H1 (cell line): ENCODE results near the gene AHR. TPM values are rescaled to one million over a fixed set of nuclear protein-coding genes. Genes with fewer than 3 reads are reported as not detected.

Experiments used
- CTCF ChIA-PET: fragments of 300-600 bp; sonication (Branson Sonifier 250); formaldehyde crosslinking; loops from one replicate; lab custom pipeline; 2021; ENCODE audit not compliant: partially characterized antibody; lab: Charles Lee
- POLR2A ChIA-PET: fragments of 300-600 bp; sonication (Branson Sonifier 250); formaldehyde crosslinking; loops from one replicate; lab custom pipeline; 2021; ENCODE audit warnings: inconsistent platforms; ENCODE audit not compliant: partially characterized antibody; lab: Charles Lee
- DNase-seq, 2 experiments: peaks; one replicate each; pipeline versions ENCODE4 v3.0.0 to v3.0.0-alpha.2; 2010 to 2022; ENCODE audit warnings: low spot score in 2 of 2, low read depth in 1 of 2, mixed read lengths in 1 of 2
- FAIRE-seq: peaks from 2 replicates; lab custom pipeline; 2011; peaks lifted over from hg19 to GRCh38; lab: Jason Lieb, UNC
- H2AFZ ChIP-seq: 2 replicates; pipeline ENCODE4 v1.8.1; 2012; ENCODE audit warnings: low read length, inconsistent platforms
- H2AK5ac ChIP-seq: 2 replicates; pipeline ENCODE4 v1.6.1; 2013; ENCODE audit warnings: low read depth, low read length
- H2BK120ac ChIP-seq: replicated peaks from 2 replicates; pipeline ENCODE3; 2013; ENCODE audit warnings: low read depth, low read length, inconsistent platforms
- H2BK12ac ChIP-seq: 2 replicates; pipeline ENCODE4 v1.6.1; 2013; ENCODE audit warnings: low read depth, low read length
- H2BK15ac ChIP-seq: 2 replicates; pipeline ENCODE4 v1.6.1; 2013; ENCODE audit warnings: low read length
- H2BK20ac ChIP-seq: 2 replicates; pipeline ENCODE4 v1.6.1; 2013; ENCODE audit warnings: low read length
- H2BK5ac ChIP-seq: 2 replicates; pipeline ENCODE4 v1.6.1; 2013; ENCODE audit warnings: low read depth, low read length
- H3K14ac ChIP-seq: 2 replicates; pipeline ENCODE4 v1.6.1; 2013; ENCODE audit warnings: inconsistent platforms; ENCODE audit not compliant: insufficient read length
- H3K18ac ChIP-seq: 2 replicates; pipeline ENCODE4 v1.6.1; 2013; ENCODE audit warnings: low read length; ENCODE audit errors: extremely low read depth
- H3K23ac ChIP-seq: 2 replicates; pipeline ENCODE4 v1.6.1; 2013; ENCODE audit warnings: inconsistent platforms; ENCODE audit not compliant: insufficient read length
- H3K23me2 ChIP-seq: 2 replicates; pipeline ENCODE4 v1.6.1; 2013; ENCODE audit warnings: low read depth, low read length
- H3K27ac ChIP-seq: 2 replicates; pipeline ENCODE4 v1.6.1; 2011; ENCODE audit warnings: low read depth, low read length, inconsistent platforms
- H3K27me3 ChIP-seq, 4 experiments: replicated peaks in 1 of 4; 1 replicate in 1 of 4; 2 replicates in 3 of 4; pipeline versions ENCODE4 v1.6.1 to v1.8.1; 2011 to 2013; ENCODE audit warnings: low read length in 3 of 4, mild to moderate bottlenecking in 3 of 4, inconsistent platforms in 2 of 4, mixed read lengths in 2 of 4, moderate library complexity in 1 of 4; ENCODE audit not compliant: control insufficient read depth in 3 of 4, insufficient read depth in 3 of 4; ENCODE audit errors: extremely low read depth in 1 of 4
- H3K36me3 ChIP-seq, 4 experiments: 2 replicates each; pipeline versions ENCODE4 v1.6.1 to v1.8.1; 2011 to 2013; ENCODE audit warnings: mild to moderate bottlenecking in 4 of 4, low read length in 3 of 4, moderate library complexity in 2 of 4, control low read depth in 1 of 4, inconsistent platforms in 1 of 4; ENCODE audit not compliant: insufficient read depth in 4 of 4, control insufficient read depth in 2 of 4
- H3K4ac ChIP-seq: replicated peaks from 2 replicates; pipeline ENCODE3; 2013; ENCODE audit warnings: low read length, low read depth, mixed read lengths, inconsistent platforms; ENCODE audit not compliant: insufficient read length
- H3K4me1 ChIP-seq, 4 experiments: replicated peaks in 1 of 4; 1 replicate in 1 of 4; 2 replicates in 3 of 4; pipeline versions ENCODE4 v1.6.1 to v1.8.1; 2011 to 2013; ENCODE audit warnings: low read length in 3 of 4, inconsistent platforms in 2 of 4, mixed read lengths in 1 of 4; ENCODE audit not compliant: insufficient read depth in 4 of 4, control insufficient read depth in 3 of 4
- H3K4me2 ChIP-seq, 2 experiments: 2 replicates each; pipeline versions ENCODE4 v1.6.1 to v1.8.1; 2011 to 2013; ENCODE audit warnings: low read depth in 2 of 2, low read length in 2 of 2, control low read depth in 1 of 2, inconsistent platforms in 1 of 2, mild to moderate bottlenecking in 1 of 2; ENCODE audit not compliant: insufficient read depth in 1 of 2
- H3K4me3 ChIP-seq, 4 experiments: fragments of 200-600, 300-600 bp in 1 of 4; sonication (generic), shearing (Covaris generic), sonication (Bioruptor Twin) in 1 of 4; 2 replicates each; pipeline versions ENCODE4 v1.5.1 to v1.8.1; 2011 to 2016; ENCODE audit warnings: low read length in 4 of 4, low read depth in 3 of 4, control low read depth in 2 of 4, inconsistent platforms in 2 of 4, mild to moderate bottlenecking in 2 of 4, mixed read lengths in 1 of 4, moderate library complexity in 1 of 4; ENCODE audit not compliant: insufficient read depth in 2 of 4; ENCODE audit errors: extremely low read depth in 1 of 4
- H3K56ac ChIP-seq: replicated peaks from 2 replicates; pipeline ENCODE3; 2013; ENCODE audit warnings: low read depth, mild to moderate bottlenecking, mixed read lengths, low read length, inconsistent platforms; ENCODE audit not compliant: insufficient read length
- H3K79me1 ChIP-seq: 2 replicates; pipeline ENCODE4 v1.6.1; 2013; ENCODE audit warnings: low read depth, low read length, control low read depth
- H3K79me2 ChIP-seq, 2 experiments: 2 replicates each; pipeline versions ENCODE4 v1.6.1 to v1.8.1; 2012 to 2013; ENCODE audit warnings: low read length in 2 of 2, mild to moderate bottlenecking in 2 of 2, inconsistent platforms in 1 of 2; ENCODE audit not compliant: insufficient read depth in 2 of 2, control insufficient read depth in 1 of 2
- H3K9ac ChIP-seq, 4 experiments: replicated peaks in 1 of 4; 1 replicate in 1 of 4; 2 replicates in 3 of 4; pipeline versions ENCODE4 v1.6.1 to v1.8.1; 2011 to 2013; ENCODE audit warnings: low read depth in 3 of 4, low read length in 3 of 4, control low read depth in 2 of 4, mild to moderate bottlenecking in 2 of 4, moderate library complexity in 2 of 4, inconsistent platforms in 1 of 4; ENCODE audit errors: extremely low read depth in 1 of 4
- H3K9me3 ChIP-seq, 2 experiments: 2 replicates each; pipeline versions ENCODE4 v1.6.1 to v1.8.1; 2012 to 2013; ENCODE audit warnings: mild to moderate bottlenecking in 2 of 2, moderate library complexity in 2 of 2, control low read depth in 1 of 2, inconsistent platforms in 1 of 2, low read depth in 1 of 2, low read length in 1 of 2, mixed read lengths in 1 of 2; ENCODE audit not compliant: insufficient read depth in 2 of 2
- H4K20me1 ChIP-seq, 2 experiments: replicated peaks in 1 of 2; 2 replicates each; pipeline versions ENCODE3 to v1.8.1; 2011 to 2013; ENCODE audit warnings: inconsistent platforms in 2 of 2, low read length in 2 of 2, mild to moderate bottlenecking in 1 of 2; ENCODE audit not compliant: insufficient read depth in 2 of 2, control insufficient read depth in 1 of 2
- H4K5ac ChIP-seq: 2 replicates; pipeline ENCODE4 v1.6.1; 2013; ENCODE audit warnings: low read length, low read depth, mixed read lengths, inconsistent platforms; ENCODE audit not compliant: insufficient read length
- H4K8ac ChIP-seq: 2 replicates; pipeline ENCODE4 v1.8.0; 2013; ENCODE audit warnings: mild to moderate bottlenecking, moderate library complexity, low read length, inconsistent platforms; ENCODE audit not compliant: insufficient read depth; ENCODE audit errors: extremely low read depth
- H4K91ac ChIP-seq: replicated peaks from 2 replicates; pipeline ENCODE3; 2013; ENCODE audit warnings: low read length, mixed read lengths, inconsistent platforms; ENCODE audit not compliant: insufficient read length
- CHD2 ChIP-seq: IDR thresholded peaks from 2 replicates; pipeline ENCODE4 v1.6.1; 2012; ENCODE audit warnings: low read length, improper control_type of control experiment
- CREB1 ChIP-seq: IDR thresholded peaks from 2 replicates; pipeline ENCODE4 v1.6.1; 2012; ENCODE audit warnings: inconsistent platforms
- EGR1 ChIP-seq: IDR thresholded peaks from 2 replicates; pipeline ENCODE4 v1.6.1; 2011; ENCODE audit warnings: low read depth, low read length, borderline replicate concordance
- GABPA ChIP-seq: IDR thresholded peaks from 2 replicates; pipeline ENCODE4 v1.6.1; 2011; ENCODE audit warnings: mild to moderate bottlenecking, low read length, moderate library complexity, borderline replicate concordance; ENCODE audit not compliant: insufficient read depth
- KDM4A ChIP-seq: IDR thresholded peaks from one replicate; pipeline ENCODE4 v1.7.1; 2012; ENCODE audit warnings: low read depth, mild to moderate bottlenecking, moderate library complexity, low read length, inconsistent platforms; ENCODE audit not compliant: severe bottlenecking
- MAFK ChIP-seq: IDR thresholded peaks from 2 replicates; pipeline ENCODE4 v1.6.1; 2012; ENCODE audit warnings: low read depth, mild to moderate bottlenecking, improper control_type of control experiment, low read length
- PHF8 ChIP-seq: fragments of 200-600 bp; sonication (generic); conservative IDR thresholded peaks from 2 replicates; pipeline ENCODE4 v1.7.1; 2012; ENCODE audit warnings: low read depth, mild to moderate bottlenecking, inconsistent platforms, low read length, moderate library complexity
- POLR2A ChIP-seq, 2 experiments: IDR thresholded peaks; 1 replicate in 1 of 2; 2 replicates in 1 of 2; pipeline ENCODE4 v1.6.1; 2011; ENCODE audit warnings: low read depth in 2 of 2, low read length in 2 of 2, mild to moderate bottlenecking in 2 of 2; ENCODE audit errors: control extremely low read depth in 1 of 2
- SIRT6 ChIP-seq: IDR thresholded peaks from one replicate; pipeline ENCODE4 v1.7.1; 2012; ENCODE audit warnings: low read length, inconsistent platforms
- SP4 ChIP-seq: IDR thresholded peaks from 2 replicates; pipeline ENCODE4 v1.6.1; 2012; ENCODE audit warnings: low read length, inconsistent platforms
- WGBS, 2 experiments: shearing (Covaris generic) in 1 of 2; methylation state at CpG; one replicate each; pipeline versions ENCODE4 v1.1.6 to v1.1.7; 2013 to 2015; ENCODE audit warnings: low lambda C conversion rate in 2 of 2, mixed read lengths in 2 of 2, inconsistent platforms in 1 of 2, low coverage in 1 of 2, missing lambda C conversion rate in 1 of 2; ENCODE audit not compliant: insufficient replicate concordance in 2 of 2, insufficient coverage in 1 of 2, insufficient read length in 1 of 2; ENCODE audit errors: extremely low coverage in 1 of 2, missing lambda C conversion rate in 1 of 2; 5-methylcytosine and 5-hydroxymethylcytosine counted together
- polyA plus RNA-seq, 7 experiments: library from polyadenylated mRNA; depleted of rRNA in 3 of 7; stranded (reverse) in 5 of 7; unstranded in 2 of 7; fragments of >200 nt in 5 of 7; fragments of 200-250 nt in 2 of 7; gene quantifications; 1 replicate in 5 of 7; 2 replicates in 1 of 7; 4 replicates in 1 of 7; pipeline versions ENCODE4 v1.2.1 to v1.2.3, GENCODE V29; 2011 to 2013; ENCODE audit warnings: missing spikeins in 2 of 7, mixed read lengths in 2 of 7
- total RNA-seq: library from RNA; stranded (reverse); fragmentation: NEBNext Ultra II Directional; extraction: Animal tissue kit (Norgen Biotek cat#: 25700); gene quantifications from 2 replicates; pipeline ENCODE4 v1.2.1, GENCODE V29; 2021

The AHR gene
- total and polyA plus RNA-seq, 2 of the 8 experiments (the other 6 are each of a cell fraction or from before 2014, with no cell fraction given) = 1.4 to 9.7 TPM

GRCh38 chr7:17367502-17367901 lies 69.0 kb downstream of the AHR start:
- no peak overlapping the region for H2BK15ac ChIP-seq

More at GRCh38 chr7:17367502-17367901, 69.0 kb downstream of the AHR start:
- FAIRE-seq = no peak
- no peak overlapping the region for H2BK20ac ChIP-seq
- no peak overlapping the region for H3K4me2 ChIP-seq
- no peak overlapping the region for H4K5ac ChIP-seq
- H3K23me2 ChIP-seq = no peaks in the 10 kb centered on the region
- no peak overlapping the region for H2AK5ac ChIP-seq
- DNase-seq = no peak
- no peak overlapping the region for H2BK120ac ChIP-seq
- no peaks in the 10 kb centered on the region for H3K27me3 ChIP-seq
- no peaks in the 10 kb centered on the region for H3K79me1 ChIP-seq
- H3K36me3 ChIP-seq = no peaks in the 10 kb centered on the region
- no peaks in the 10 kb centered on the region for H4K20me1 ChIP-seq
- H3K14ac ChIP-seq = no peak overlapping the region
- no peak overlapping the region for H4K91ac ChIP-seq
- no peak overlapping the region for H3K9ac ChIP-seq
- H3K4me3 ChIP-seq = no peak overlapping the region
- no peak overlapping the region for H3K27ac ChIP-seq
- H2BK5ac ChIP-seq = no peak overlapping the region
- ChIA-PET CTCF (no interaction called here), POLR2A (no interaction called here)
- H2BK12ac ChIP-seq = no peak overlapping the region
- H4K8ac ChIP-seq = no peak overlapping the region
- no peak overlapping the region for H3K18ac ChIP-seq
- no peak overlapping the region for H3K23ac ChIP-seq
- H3K4ac ChIP-seq = no peak overlapping the region
- WGBS, 2 experiments = 89% methylated on average over 2 of the region's 2 CpGs; no CpG with 5 or more reads in 1 of the 2 experiments
- no peaks in the 10 kb centered on the region for H3K4me1 ChIP-seq
- H3K79me2 ChIP-seq = no peaks in the 10 kb centered on the region
- H2AFZ ChIP-seq = peak overlapping the region; percentile 93
- H3K9me3 ChIP-seq = peaks cover 0 to 4% of the 10 kb centered on the region in 2 experiments; a peak in 1 of 4 replicates
- no peak for TF ChIP-seq CHD2
- no peak for TF ChIP-seq GABPA
- no peak for TF ChIP-seq MAFK
- TF ChIP-seq CREB1 = no peak
- TF ChIP-seq PHF8 = no peak
- no peak for TF ChIP-seq POLR2A (IDR thresholded peaks at IDR 0.05; ENCODE audit: control extremely low read depth in 1 of 2, low read depth in 2 of 2, low read length in 2 of 2)
- TF ChIP-seq KDM4A = no peak
- TF ChIP-seq EGR1 = no peak
- no peak for TF ChIP-seq SP4
- TF ChIP-seq SIRT6 = no peak
- TF ChIP-seq, all 59 proteins: peak for 0
- no peak overlapping the region for H3K56ac ChIP-seq
